Kidney (tissue), 14 donors: ENCODE measurements around the gene MAP3K5. TPM values are rescaled to one million over a fixed set of nuclear protein-coding genes. Genes with fewer than 3 reads are reported as not detected.

Experiments
- DNase-seq, 5 donors: peaks; one replicate each; pipeline ENCODE4 v3.0.0-alpha.2; 2013 to 2020
- FAIRE-seq: peaks from 2 replicates; lab custom pipeline; 2012; peaks lifted over from hg19 to GRCh38; lab: Jason Lieb, UNC
- H3K27ac ChIP-seq, 2 donors: one replicate each; pipeline ENCODE4 v1.7.0; 2013; ENCODE audit warnings: low read depth in 2 of 2, low read length in 2 of 2, inconsistent platforms in 1 of 2
- H3K27me3 ChIP-seq: one replicate; pipeline ENCODE4 v1.7.1; 2013; ENCODE audit warnings: low read length, inconsistent platforms; ENCODE audit not compliant: control insufficient read depth, insufficient read depth
- H3K36me3 ChIP-seq, 3 donors: one replicate each; pipeline versions ENCODE4 v1.7.0 to v1.7.1; 2013; ENCODE audit warnings: low read length in 3 of 3, control low read depth in 1 of 3, inconsistent platforms in 1 of 3; ENCODE audit not compliant: insufficient read depth in 3 of 3, control insufficient read depth in 2 of 3
- H3K4me1 ChIP-seq, 3 donors: one replicate each; pipeline versions ENCODE4 v1.7.0 to v1.7.1; 2013; ENCODE audit warnings: low read length in 3 of 3, inconsistent platforms in 1 of 3, low read depth in 1 of 3; ENCODE audit not compliant: control insufficient read depth in 2 of 3, insufficient read depth in 2 of 3
- H3K4me3 ChIP-seq, 3 donors: one replicate each; pipeline versions ENCODE4 v1.7.0 to v1.8.1; 2013; ENCODE audit warnings: low read length in 3 of 3, control low read depth in 1 of 3, inconsistent platforms in 1 of 3
- H3K9ac ChIP-seq, 3 donors: one replicate each; pipeline versions ENCODE4 v1.7.0 to v1.7.1; 2013; ENCODE audit warnings: low read length in 3 of 3, control low read depth in 1 of 3, inconsistent platforms in 1 of 3
- H3K9me3 ChIP-seq, 3 donors: one replicate each; pipeline versions ENCODE4 v1.7.0 to v1.7.1; 2013; ENCODE audit warnings: low read length in 3 of 3, control low read depth in 1 of 3, inconsistent platforms in 1 of 3; ENCODE audit not compliant: control insufficient read depth in 2 of 3, insufficient read depth in 1 of 3
- CTCF ChIP-seq: IDR thresholded peaks from 3 replicates; pipeline ENCODE4 v1.5.1; 2012; ENCODE audit warnings: mild to moderate bottlenecking, moderate library complexity, borderline replicate concordance; ENCODE audit not compliant: insufficient read depth; ENCODE audit errors: extremely low read depth
- intact Hi-C: fragments of 100-400 bp; cut with DNase I; formaldehyde crosslinking; loops from one replicate; pipeline ENCODE4 v1.11.1; 2022
- polyA plus RNA-seq: library from polyadenylated mRNA; stranded (reverse); fragments of 350-450 nt; fragmentation: Illumina TruSeq; extraction: RNeasy Lipid Tissue Mini Kit (QIAGEN cat#74804); gene quantifications from one replicate; pipeline ENCODE4 v1.2.3, GENCODE V29; 2014; ENCODE audit warnings: low read depth, low replicate concordance; ENCODE audit not compliant: insufficient read depth
- total RNA-seq: library from RNA; stranded (reverse); fragmentation: NEBNext Ultra II Directional; extraction: Animal tissue kit (Norgen Biotek cat#: 25700); gene quantifications from one replicate; pipeline ENCODE4 v1.2.1, GENCODE V29; 2021
- donor health status: control.
- donor health status: control.
- donor health status: control.
- donor health status: control.
- donor health status: control.
- donor health status: DM: yes; HTN: yes; CAD: no.
- donor health status: Normal renal cell carcinoma (clear cell type).

Gene MAP3K5
- total and polyA plus RNA-seq, 2 donors from 2014 or later = 5.9 to 32.9 TPM

DNA sequence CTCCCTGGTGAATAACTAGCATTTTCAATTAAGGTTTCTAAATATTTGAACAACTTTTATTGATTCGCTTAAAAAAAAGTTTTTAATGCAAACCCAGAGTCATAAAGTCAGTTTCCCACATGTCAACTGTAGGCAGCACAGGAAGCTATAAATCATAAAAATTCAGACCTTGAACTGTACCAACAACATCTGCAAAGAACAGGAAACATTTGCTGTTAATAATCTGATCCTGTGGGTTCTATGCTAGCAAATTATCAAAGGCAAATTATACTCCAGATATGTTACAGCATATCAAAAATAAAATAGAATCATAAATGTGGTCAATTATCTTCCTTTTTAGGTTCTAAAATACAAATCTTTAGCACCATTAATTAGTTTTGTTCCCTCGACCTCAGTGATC lies 225.4 kb downstream of the MAP3K5 start:
- H3K36me3 ChIP-seq = peaks cover 0 to 5% (median 0%) of the 10 kb centered on the region in 3 donors
- H3K9ac ChIP-seq = no peak overlapping the region
- no peaks in the 10 kb centered on the region for H3K27me3 ChIP-seq
- H3K4me1 ChIP-seq = no peaks in the 10 kb centered on the region
- FAIRE-seq (no peak), DNase-seq (no peak)
- TF ChIP-seq CTCF = no peak
- H3K27ac ChIP-seq = no peak overlapping the region
- peaks cover 0 to 8% (median 0%) of the 10 kb centered on the region in 3 donors for H3K9me3 ChIP-seq
- intact Hi-C loops = no loop called here
- H3K4me3 ChIP-seq = no peak overlapping the region

DNA sequence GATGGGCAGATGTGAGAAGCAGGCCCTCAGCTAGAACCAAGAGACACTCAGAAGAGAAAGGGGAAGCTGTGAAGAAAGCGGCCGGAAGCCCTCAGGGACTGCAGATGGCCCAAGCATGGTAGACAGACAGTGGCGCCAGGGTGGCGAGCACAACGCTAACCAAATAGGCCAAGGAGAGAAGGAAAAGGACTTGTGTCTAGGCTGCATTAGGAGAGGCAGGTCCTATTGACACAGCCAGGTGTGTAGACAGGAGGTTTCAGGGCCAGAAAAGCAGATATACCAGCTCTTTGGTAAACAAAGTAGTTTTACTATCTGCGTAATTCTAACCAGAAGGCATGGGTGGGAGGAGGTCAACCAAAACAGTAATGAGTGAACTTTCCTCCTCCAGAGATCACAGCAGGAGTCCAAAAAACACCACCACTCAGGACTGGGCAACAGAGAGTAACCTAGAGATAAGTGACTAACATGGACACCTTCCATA lies 226.2 kb downstream of the MAP3K5 start:
- intact Hi-C loops = no loop called here
- Histone ChIP-seq H3K9me3 (peaks cover 0 to 5% (median 0%) of the 10 kb centered on the region in 3 donors), H3K36me3 (peaks cover 0 to 3% (median 0%) of the 10 kb centered on the region in 3 donors), H3K27ac (no peak overlapping the region), H3K4me1 (no peaks in the 10 kb centered on the region), H3K4me3 (no peak overlapping the region), H3K27me3 (no peaks in the 10 kb centered on the region), H3K9ac (no peak overlapping the region)
- DNase-seq = peak in 1 of 5 donors; percentile 63
- no peak for FAIRE-seq
- TF ChIP-seq CTCF = no peak

- FAIRE-seq (no peak), DNase-seq (no peak)
- Histone ChIP-seq H3K4me3 (no peak overlapping the region), H3K9me3 (no peaks in the 10 kb centered on the region), H3K27ac (no peak overlapping the region), H3K36me3 (peaks cover 0 to 3% (median 0%) of the 10 kb centered on the region in 3 donors), H3K4me1 (no peaks in the 10 kb centered on the region), H3K9ac (no peak overlapping the region), H3K27me3 (no peaks in the 10 kb centered on the region)
- TF ChIP-seq CTCF = no peak
- intact Hi-C loops = no loop called here
Observed at GRCh38 chr6:136564180-136564579, 228.1 kb downstream of the MAP3K5 start.
